Stimulated activated CD4-positive, alpha-beta T cell treated with anti-CD3 and anti-CD28 coated beads, Interleukin-1b, Interleukin-23, amount 100 ng/mL, for 1 hour (primary cell): Measurements from ENCODE around the gene ATP6V0A4.
"Not testable (repeated sequence)": the region's sequence is repeated elsewhere in the genome, so short reads cannot be mapped to it uniquely, and the experiment has no call there.

Experiments
- DNase-seq, 2 donors: peaks; one replicate each; pipeline ENCODE4 v3.0.0-alpha.2; 2020; ENCODE audit warnings: low read depth in 2 of 2

Gene ATP6V0A4

GRCh38 chr7:138750473-138750872 lies 47.5 kb downstream of the ATP6V0A4 start:
- DNase-seq = no peak

DNA sequence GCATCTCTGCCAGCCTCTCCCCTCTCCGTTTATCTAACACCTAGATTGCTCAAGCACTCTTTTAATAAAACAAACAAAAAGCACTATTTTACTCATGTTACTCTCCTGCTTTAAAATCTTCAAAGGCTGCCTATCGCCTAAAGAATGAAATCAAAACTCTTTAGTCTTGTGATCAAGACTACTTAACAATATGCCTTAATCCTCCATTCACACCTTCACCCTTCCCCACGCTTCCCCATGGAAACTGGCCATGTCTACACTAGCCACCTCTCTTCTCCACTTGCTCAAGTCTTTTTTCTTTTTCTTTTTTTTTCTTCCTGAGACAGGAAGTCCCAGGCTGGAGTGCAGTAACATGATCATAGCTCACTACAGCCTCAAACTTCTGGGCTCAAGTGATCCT lies 48.0 kb downstream of the ATP6V0A4 start:
- DNase-seq = no peak

GRCh38 chr7:138748666-138749065 lies 49.3 kb downstream of the ATP6V0A4 start:
- no peak for DNase-seq

DNA sequence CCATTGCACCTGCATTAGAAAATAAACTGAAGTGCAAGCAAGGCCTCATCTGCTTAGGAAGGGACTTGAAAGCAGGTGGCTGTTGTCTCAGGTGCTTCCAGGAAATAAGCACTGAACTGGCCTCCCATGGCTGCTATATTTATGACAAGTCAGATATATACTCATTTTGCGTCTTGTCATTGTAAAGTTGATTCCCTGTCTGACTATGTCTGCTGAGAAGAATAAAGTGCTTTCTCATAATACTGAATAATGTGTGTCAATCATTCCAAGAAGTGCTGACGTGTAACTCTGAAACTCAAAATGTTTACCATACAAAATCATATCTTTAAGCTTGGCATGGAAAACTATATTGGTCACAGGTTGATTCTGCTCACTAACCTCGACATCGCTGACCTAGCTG lies 51.9 kb downstream of the ATP6V0A4 start:
- no peak for DNase-seq

GRCh38 chr7:138745189-138745588 lies 52.8 kb downstream of the ATP6V0A4 start:
- DNase-seq = no peak

DNA sequence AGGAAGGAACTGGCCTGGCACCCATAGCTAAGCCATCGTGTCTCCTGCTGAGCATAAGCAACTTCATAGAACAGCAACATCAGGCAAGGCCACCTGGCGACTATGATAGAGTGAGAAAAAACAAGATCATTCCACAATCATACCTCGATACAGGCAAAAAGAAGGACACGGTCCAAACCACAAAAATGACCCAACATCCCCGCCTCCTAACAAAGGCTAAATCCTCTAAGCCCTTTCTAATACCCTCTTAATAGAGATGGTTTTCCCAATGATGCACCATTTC lies 56.6 kb downstream of the ATP6V0A4 start:
- DNase-seq = no peak

DNA sequence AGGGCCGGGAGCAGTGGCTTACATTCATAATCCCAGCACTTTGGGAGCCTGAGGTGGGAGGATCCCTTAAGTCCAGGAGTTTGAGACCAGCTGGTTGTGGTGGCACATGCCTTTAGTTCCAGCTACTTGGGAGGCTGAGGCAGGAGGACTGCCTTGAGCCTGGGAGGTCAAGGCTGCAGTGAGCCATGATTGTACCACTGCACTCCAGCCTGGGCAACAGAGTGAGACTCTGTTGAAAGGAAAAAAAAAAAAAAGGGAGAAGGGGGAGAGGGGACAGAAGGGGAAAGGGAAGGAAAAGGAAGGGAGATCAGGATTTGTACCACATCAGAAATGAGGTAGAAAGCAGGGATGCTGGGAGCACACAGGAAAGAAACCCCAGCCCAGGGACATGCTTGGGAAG lies 58.1 kb downstream of the ATP6V0A4 start:
- DNase-seq = no peak

DNA sequence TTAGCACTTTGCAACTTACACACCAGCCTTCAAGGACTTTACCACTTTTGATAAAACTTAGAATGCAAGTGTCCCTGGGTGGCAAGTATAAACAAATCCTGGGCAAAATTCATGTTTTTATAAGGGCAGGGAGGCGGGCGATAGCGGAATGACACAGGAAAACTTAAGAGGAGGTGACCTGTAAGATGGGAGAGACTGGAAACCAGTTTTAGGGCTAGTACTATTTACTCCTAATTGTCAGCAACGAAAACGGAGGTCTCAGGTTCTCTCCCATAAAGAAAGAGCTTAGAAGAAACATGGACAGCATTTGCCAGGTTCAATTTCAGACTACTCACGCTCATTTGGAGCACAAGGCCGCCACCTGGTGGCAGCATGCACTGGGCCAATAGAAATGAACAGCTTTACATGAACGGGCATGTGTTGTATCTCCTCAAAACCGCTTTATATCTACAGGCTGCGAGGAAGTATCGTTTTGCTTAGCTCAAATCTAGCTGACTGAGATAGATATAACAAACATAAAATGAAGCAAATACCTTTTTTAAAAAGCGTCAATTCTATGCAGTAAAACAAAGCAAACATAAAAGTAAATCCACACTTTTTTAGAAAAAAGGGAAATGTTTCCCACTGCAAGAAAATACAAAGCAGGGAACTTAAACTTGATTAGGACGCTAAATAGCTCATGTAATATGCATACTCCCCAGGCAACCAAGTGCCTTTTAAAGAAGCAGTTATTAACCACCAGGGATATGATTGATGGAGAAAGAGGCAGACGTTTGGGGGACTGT lies 59.3 kb downstream of the ATP6V0A4 start:
- peak; percentile 54 to 75 for DNase-seq

DNA sequence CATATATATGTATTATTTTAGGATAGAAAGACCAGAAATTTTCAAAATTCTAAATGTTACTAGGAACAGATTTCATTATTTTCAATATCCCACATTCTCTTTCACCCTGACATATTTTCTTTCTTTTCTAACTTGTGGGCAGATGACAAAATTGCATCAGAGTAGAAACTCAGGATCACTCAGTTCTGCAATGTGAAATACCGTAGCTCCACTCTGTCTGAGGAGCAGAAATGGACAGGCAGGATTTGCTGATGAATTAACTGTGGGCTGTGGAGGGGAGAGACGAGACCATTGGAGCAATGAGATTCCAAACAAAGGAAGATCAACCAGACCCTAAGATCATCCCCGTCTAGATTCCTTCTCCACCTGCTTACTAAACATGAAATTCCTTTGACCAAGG lies 59.9 kb downstream of the ATP6V0A4 start:
- no peak for DNase-seq

GRCh38 chr7:138735399-138735798 lies 62.6 kb downstream of the ATP6V0A4 start:
- no peak for DNase-seq

GRCh38 chr7:138731733-138732132 lies 66.3 kb downstream of the ATP6V0A4 start:
- DNase-seq = not testable (repeated sequence)

- DNase-seq = no peak
Observed at GRCh38 chr7:138729444-138729843, 68.6 kb downstream of the ATP6V0A4 start.

DNA sequence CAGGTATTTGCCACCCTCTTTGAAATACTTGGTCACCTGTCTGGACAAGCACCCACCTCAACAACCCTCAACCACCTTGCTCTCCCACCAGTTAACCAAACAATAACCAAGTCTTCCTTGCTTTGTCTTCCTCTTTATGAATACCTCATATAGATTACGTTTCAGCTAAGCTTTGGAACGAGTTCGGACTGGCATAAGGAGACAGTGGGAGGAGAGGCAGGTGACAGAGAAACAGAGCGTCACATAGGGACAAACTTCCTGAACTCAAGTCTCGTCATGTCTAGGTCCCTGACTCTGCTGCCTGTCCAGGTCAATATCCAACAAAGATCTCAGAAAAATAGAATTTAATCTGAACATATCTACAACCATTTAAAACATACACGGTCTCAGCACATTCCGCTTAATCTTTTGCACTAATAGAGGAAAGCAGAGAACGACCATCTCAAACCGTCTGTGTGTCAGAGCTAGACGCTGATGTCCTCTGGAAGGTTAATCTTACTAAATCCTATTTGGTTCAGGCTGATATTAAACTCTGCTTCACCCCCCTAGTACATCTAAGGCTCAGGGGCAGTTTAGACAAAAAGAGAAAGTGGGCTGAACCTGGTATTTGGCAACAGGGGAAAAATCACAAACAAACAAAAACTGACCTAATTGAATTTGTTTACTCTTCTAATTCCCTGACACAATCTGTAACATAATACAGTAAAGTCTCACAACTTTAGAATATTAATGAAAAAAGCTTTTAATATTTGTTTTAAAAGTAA lies 70.5 kb downstream of the ATP6V0A4 start:
- no peak for DNase-seq

DNA sequence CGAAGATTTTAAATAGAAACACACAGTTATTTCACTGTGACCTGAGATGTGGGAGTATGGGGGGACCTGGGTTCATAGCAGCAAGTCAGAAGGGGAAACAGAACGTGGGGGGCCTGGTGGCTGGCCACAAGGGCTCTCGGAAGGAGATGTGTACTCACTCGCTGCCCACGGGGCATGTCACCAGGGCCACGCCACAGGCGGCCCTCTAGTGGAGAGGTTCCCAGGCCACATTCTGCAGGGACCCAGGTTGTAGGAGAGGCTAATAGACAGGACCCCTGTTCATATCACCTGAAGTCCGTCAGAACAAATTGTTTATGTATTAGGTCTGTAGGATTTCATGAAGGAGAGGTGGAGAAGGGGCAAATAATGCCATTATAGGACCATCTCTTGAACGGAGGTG lies 71.7 kb downstream of the ATP6V0A4 start:
- no peak for DNase-seq

DNA sequence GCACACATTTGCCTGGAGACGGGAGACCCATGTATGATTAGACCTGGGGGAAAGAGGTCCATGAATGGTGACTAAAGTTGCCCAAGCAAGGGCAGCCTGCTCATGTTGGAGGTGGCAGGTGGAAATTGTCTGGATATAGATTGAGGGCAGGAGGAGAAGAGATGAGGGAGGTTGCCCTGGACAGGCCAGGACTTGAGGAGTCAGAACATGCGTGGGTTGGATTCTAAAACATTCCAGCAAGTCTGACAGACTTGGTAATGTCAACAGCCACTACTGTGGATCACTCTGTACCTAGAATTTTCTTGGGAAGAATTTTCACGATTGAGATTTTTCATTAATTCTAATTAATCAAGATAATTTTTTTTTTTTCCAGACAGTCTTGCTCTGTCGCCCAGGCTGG lies 77.7 kb downstream of the ATP6V0A4 start:
- DNase-seq = no peak

DNA sequence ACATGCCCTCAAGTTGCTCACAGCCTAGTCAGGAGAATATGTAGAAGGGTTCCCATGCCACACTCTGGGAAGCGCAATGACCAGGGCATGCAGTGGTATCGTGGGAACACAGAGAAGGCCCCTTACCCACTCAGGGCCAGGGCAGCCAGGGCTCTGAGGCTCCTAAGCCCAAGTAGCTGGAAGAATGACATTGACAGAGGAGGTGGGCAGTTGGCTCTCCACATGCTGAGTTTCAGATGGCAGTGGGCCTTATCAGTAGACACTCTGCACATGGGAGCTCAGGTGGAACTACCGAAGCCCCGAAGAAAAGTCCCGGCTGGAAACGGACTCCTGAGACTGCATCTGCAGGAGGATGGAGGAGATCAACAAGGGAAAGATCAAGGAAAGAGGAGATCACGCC lies 81.1 kb downstream of the ATP6V0A4 start:
- no peak for DNase-seq

GRCh38 chr7:138713191-138713590 lies 84.8 kb downstream of the ATP6V0A4 start:
- no peak for DNase-seq

DNA sequence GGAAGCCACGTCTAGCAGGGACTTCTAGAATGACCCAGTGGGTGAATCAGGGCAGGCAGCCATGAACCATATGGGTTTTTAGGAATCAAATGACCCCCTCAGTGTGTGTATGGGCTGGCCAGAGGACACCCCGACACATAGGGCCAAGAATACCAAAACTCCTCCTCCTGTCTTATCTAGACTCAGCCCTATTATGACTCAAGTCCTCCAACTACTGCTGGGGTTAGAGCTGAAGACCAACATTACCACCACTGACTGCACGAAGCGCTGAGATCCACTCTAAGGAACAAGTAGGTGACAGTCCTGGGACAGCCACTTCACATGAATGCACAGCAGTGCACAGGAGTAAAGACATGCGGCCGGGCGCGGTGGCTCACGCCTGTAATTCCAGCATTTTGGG lies 85.3 kb downstream of the ATP6V0A4 start:
- DNase-seq = no peak

DNA sequence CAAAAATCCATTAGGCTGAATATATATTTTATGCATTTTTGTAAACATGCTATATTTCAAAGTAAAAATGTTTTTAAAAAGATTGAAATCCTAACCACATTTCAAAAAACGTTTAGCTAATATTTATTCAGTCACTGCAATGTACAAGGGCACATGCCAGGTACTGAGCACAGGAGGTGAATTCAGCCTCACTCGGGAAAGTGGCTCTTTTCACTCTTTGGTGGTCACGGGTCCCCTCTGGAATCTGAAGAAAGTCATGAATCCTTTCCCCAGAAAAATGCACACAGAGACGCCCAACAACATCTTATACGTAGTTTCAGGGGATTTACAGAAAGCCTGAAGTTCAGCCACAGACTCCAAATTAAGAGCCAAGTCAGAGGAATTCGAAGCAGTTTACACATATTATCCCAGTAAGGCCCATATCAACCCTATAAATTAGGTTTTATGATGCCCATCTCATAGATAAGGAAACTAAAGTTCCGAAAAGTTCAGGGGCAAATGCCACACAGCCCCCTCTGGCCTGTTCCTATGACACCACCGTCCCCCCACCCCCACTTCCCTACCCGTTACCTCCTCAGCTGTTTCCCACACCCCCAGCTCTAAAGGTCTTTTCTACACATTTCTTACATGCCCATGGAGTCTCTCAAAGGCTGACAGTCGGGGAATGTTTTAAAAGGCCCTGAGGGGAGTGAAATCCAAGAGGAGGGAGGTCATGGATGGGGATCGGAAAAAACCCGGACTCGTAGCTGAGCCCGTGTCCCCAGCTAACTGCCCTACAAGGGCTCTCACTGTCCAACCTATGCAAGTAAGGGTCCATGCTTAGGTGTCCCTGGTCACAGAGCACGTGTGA lies 87.2 kb downstream of the ATP6V0A4 start:
- DNase-seq = no peak

DNA sequence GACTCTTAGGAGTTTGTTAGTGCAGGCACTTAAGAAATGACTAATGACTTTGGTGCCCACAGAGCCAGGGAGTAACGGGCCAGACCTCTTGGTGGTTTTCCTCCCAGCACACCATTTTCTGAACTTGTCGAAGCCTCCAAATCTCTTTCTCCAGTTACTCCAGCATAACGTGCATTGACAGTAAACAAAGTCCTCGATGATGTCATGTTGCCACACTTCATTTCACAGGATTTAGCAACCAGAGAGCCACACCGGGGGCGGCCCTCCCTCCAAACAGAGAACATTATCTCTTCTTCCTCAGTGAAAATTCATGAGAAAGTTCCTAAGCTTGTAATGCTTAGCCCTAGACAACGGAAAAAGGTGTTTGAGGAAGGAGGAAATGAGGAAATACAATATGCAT lies 92.8 kb downstream of the ATP6V0A4 start:
- DNase-seq = no peak

DNA sequence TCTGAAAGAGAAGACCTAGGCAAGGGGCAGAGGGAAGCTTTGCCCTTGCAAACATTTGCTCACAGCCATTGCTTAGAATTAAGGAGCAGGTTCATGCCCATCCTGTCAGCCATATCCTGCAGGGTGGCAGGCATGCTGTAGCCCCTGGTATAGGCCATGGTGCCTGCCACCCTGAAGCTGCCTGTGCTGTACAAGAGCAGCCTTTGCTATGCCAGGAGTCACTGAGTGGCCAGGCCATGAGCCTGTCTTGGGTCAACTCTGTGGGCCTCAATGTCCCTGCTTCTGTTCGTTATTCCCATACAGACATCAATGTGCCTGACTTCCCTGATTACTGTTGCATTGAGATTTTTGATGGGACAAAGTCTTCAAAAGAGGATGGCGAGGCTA lies 96.5 kb downstream of the ATP6V0A4 start:
- DNase-seq = no peak

GRCh38 chr7:138700857-138701536 lies 97.0 kb downstream of the ATP6V0A4 start, which contains the start of gene SVOPL:
Gene SVOPL, minus strand, starts transcription at chr7:138701362. Its CDS starts 22,317 bp downstream, at chr7:138679045.
- no peak for DNase-seq
